ENCODE data around the gene RNF40.
"Not testable (repeated sequence)": the region's sequence is repeated elsewhere in the genome, so short reads cannot be mapped to it uniquely, and the experiment has no call there.

RNF40 gene

DNA sequence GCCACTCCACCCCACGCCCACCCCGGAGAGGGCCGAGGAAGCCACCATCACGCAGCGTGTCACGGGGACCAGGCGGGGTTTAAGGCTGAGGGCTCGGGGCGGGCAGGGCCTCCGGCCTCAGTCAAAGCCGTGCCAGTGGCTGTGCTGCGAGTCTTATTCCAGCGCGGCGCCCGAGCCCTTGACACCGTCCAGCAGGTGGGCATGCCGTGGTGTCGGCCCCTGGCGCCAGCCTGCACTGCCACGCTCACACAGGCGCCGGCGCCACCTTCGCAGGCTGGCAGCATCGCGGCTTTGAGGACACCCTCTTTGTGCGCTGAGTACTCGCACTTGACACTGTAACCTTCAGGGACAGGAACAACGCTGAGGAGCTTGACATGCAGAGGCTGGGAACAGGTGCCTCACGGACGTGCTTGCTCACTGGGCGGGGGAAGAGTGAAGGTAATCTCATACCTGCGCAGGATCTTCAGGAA, 58.9 kb downstream of the RNF40 start:
- no peak for DNase-seq (ENCODE audit: low read depth in 2 of 2)

DNA sequence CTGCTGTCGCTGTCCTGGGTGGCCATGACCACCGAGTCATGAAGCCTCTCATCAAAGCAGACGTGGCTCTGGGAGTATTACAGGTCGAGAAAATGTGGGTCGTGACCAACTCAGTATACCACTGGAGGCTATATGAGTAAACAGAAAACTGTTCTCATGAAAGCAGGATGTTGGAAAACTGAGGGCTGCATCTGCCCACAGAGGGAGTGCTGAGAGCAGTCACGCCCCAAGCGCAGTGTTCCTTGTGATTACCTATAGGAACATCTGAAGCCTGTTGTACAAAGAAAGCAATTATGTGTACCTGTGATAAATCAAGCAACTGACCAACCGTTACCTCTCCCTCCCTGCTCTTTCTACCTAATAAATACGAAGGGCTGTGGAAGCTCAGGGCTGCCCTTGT, 59.3 kb downstream of the RNF40 start:
- not testable (repeated sequence) for DNase-seq (ENCODE audit: low read depth in 2 of 2)

DNA sequence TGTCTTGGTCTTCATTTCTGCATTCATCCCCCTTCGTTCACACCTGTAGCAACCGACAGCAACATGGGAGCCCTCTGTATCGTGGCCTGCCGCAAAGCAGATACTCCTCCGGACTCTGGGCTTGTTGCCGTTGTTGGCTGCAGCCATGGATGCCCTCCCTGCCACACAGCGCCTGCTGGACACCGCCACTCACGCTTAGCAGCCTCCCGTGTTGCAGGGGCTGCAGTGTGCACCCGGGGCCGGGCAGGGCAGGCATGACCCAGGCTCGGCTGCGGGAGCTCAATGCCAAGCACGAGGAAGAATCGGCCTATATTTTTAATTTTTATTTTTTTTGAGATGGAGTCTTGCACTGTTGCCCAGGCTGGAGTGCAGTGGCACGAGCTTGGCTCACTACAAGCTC, 59.8 kb downstream of the RNF40 start:
- DNase-seq (ENCODE audit: low read depth in 2 of 2): no peak

Measured in fibroblast of skin of left biceps (primary cell).